ENCODE results near the gene TNFRSF4.

Gene TNFRSF4

DNA sequence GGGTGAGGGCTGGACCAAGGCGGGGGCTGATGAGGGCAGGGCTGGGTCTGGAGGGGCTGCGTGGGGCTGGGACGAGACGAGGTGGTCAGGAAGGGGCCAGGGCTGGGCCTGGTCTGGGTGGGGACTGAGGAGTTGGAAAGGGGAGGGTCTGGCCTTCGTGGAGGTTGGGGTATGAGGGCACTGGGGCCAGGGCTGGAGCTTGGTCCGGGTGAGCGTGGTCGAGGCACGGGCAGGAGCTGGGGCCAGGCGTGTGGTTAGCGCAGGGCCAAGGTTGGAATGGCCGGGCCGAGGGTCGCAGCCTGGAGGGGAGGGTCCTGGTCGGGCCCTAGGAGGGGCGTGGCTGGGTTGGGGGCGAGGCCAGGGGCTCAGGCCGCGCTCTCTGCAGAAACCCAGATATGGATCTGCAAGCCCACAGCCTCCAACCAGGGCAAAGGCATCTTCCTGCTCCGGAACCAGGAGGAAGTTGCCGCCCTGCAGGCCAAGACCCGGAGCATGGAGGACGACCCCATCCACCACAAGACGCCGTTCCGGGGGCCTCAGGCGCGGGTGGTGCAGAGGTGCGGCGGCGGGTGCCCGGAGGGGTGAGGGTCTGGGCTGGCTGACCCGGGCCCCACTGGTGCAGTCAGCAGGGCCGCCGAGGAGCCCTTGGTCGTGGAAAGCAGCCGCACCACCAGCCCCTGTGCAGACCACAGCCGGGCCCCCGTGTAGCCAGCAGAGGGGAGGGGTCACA, 31.3 kb downstream of the TNFRSF4 start:
- Histone ChIP-seq H3K4me3 (IDR thresholded peaks at IDR 0.05; ENCODE audit: insufficient read depth, low read depth, low read length) (no peak overlapping the region), H2AFZ (ENCODE audit: low read depth) (no peak overlapping the region), H3K9ac (no peak overlapping the region), H3K79me2 (ENCODE audit: insufficient read depth, low read depth) (no peaks in the 10 kb centered on the region), H3K4me1 (ENCODE audit: low read depth, poor library complexity, severe bottlenecking) (no peaks in the 10 kb centered on the region), H3K4me2 (no peak overlapping the region), H3K27me3 (ENCODE audit: insufficient read depth, low read depth) (peaks cover 89% of the 10 kb centered on the region), H3K36me3 (ENCODE audit: insufficient read depth) (no peaks in the 10 kb centered on the region), H4K20me1 (ENCODE audit: insufficient read depth) (no peaks in the 10 kb centered on the region), H3K27ac (no peak overlapping the region)
- TF ChIP-seq, protein P1, sequence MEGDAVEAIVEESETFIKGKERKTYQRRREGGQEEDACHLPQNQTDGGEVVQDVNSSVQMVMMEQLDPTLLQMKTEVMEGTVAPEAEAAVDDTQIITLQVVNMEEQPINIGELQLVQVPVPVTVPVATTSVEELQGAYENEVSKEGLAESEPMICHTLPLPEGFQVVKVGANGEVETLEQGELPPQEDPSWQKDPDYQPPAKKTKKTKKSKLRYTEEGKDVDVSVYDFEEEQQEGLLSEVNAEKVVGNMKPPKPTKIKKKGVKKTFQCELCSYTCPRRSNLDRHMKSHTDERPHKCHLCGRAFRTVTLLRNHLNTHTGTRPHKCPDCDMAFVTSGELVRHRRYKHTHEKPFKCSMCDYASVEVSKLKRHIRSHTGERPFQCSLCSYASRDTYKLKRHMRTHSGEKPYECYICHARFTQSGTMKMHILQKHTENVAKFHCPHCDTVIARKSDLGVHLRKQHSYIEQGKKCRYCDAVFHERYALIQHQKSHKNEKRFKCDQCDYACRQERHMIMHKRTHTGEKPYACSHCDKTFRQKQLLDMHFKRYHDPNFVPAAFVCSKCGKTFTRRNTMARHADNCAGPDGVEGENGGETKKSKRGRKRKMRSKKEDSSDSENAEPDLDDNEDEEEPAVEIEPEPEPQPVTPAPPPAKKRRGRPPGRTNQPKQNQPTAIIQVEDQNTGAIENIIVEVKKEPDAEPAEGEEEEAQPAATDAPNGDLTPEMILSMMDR (conservative IDR thresholded peaks at IDR 0.05; ENCODE audit: low read depth, low read length): no peak

DNA sequence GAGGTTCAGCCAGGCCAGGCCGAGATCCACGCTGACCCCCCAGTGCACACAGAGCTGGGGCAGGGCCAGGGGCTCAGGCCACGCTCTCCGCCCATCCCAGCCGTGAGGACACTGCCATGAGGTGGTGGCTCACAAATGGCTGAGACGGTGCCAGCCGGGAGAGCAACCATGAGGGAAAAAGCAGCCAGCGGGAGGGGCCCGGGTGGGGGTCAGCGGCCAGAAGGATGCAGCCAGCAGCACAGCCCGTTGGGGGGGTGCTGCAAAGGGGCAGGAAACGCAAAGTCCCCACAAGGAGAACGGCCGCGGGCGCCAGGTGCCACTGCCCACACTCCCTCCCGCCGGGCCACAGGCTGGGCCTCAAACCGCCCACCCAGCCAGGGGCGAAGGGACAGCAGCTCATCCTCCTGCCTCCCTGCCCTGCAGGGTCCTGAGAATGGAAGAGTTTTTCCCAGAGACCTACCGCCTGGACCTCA, 32.0 kb downstream of the TNFRSF4 start:
- TF ChIP-seq, protein P1 (conservative IDR thresholded peaks at IDR 0.05; ENCODE audit: low read depth, low read length): no peak
- H3K27me3 ChIP-seq (ENCODE audit: insufficient read depth, low read depth): peaks cover 90% of the 10 kb centered on the region

DNA sequence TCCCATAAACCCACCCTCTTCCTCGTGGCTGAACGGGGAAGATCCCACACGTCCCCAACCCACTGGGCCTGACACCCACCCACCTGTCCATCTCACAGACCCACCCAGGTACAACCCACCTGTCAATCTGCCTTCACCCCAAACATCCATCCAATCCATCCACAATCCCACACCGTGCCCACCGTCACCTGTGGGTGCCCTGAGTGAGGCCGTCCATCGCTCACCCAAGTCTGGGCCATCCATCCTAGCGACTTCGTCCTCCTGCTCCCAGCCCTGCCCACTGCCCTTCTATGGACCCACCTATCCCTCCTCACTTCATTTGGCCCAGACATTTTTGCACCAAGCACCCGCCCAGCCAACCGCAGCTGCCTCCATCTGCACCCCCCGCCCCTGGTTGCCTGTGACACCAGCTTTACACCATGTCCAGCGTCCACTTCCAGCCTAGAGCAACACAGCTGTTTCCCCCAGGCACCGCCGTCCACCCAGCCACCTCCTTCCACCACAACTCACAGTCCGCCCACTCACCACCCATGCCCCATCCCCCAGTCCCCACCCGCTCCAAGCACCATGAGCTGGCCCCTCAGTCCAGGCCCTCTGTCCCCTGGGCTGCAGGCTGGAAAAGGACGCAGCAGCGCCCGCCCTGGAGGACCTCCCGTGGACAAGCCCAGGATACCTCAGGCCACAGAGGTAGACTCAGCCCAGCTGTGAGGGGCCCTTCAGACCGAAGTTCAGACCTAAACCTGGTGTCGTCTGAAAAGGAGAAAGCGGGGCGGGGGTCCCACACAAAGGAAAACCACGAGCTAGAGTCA, 32.6 kb downstream of the TNFRSF4 start:
- Histone ChIP-seq H3K4me3 (IDR thresholded peaks at IDR 0.05; ENCODE audit: insufficient read depth, low read depth, low read length) (no peak overlapping the region), H3K9ac (no peak overlapping the region), H3K27ac (no peak overlapping the region), H3K27me3 (ENCODE audit: insufficient read depth, low read depth) (peaks cover 92% of the 10 kb centered on the region), H3K4me1 (ENCODE audit: low read depth, poor library complexity, severe bottlenecking) (no peaks in the 10 kb centered on the region), H4K20me1 (ENCODE audit: insufficient read depth) (no peaks in the 10 kb centered on the region), H3K79me2 (ENCODE audit: insufficient read depth, low read depth) (no peaks in the 10 kb centered on the region), H3K36me3 (ENCODE audit: insufficient read depth) (no peaks in the 10 kb centered on the region), H2AFZ (ENCODE audit: low read depth) (no peak overlapping the region), H3K4me2 (no peak overlapping the region)
- TF ChIP-seq, protein P1 (conservative IDR thresholded peaks at IDR 0.05; ENCODE audit: low read depth, low read length): no peak

More for the DNA sequence above, 32.0 kb downstream of the TNFRSF4 start:
- Histone ChIP-seq H3K27ac (no peak overlapping the region), H3K4me2 (no peak overlapping the region), H2AFZ (ENCODE audit: low read depth) (no peak overlapping the region), H4K20me1 (ENCODE audit: insufficient read depth) (no peaks in the 10 kb centered on the region), H3K79me2 (ENCODE audit: insufficient read depth, low read depth) (no peaks in the 10 kb centered on the region), H3K4me3 (IDR thresholded peaks at IDR 0.05; ENCODE audit: insufficient read depth, low read depth, low read length) (no peak overlapping the region), H3K36me3 (ENCODE audit: insufficient read depth) (no peaks in the 10 kb centered on the region), H3K4me1 (ENCODE audit: low read depth, poor library complexity, severe bottlenecking) (no peaks in the 10 kb centered on the region), H3K9ac (no peak overlapping the region)

DNA sequence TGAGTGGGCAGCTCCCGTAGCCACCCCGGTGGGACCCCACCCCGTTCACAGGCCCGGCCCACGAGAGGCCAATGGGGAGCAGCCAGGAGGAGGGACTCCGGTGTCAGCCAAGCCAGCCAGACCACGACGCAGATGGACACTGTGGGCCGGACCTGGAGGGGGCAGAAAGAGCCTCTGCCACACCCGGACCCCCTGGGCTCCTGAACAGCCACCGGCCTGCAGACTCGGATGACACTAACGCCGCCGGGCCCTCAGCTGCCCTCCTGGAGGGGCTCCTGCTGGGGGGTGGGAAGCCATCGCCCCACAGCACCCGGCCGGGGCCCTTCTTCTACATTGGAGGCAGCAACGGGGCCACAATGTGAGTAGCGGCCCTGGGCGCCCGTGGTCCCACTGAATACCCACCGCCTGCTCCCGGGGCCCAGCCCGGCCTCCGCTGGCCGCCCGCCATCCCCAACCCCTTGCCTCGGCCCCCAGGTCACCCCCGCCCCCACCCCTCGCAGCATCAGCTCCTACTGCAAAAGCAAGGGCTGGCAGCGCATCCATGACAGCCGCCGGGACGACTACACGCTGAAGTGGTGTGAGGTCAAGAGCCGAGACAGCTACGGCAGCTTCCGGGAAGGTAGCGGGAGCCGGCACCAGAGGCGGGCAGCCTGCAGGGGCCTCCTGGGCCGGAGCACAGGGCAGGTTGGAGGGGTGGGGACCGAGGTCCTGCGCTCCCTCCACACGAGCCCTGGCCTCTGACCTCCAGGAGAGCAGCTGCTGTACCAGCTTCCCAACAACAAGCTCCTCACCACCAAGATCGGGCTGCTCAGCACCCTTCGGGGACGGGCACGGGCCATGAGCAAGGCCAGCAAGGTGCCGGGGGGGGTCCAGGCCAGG, 33.7 kb downstream of the TNFRSF4 start:
- Histone ChIP-seq H3K4me2 (no peak overlapping the region), H3K79me2 (ENCODE audit: insufficient read depth, low read depth) (no peaks in the 10 kb centered on the region), H2AFZ (ENCODE audit: low read depth) (no peak overlapping the region), H3K4me1 (ENCODE audit: low read depth, poor library complexity, severe bottlenecking) (no peaks in the 10 kb centered on the region), H3K27ac (no peak overlapping the region), H4K20me1 (ENCODE audit: insufficient read depth) (no peaks in the 10 kb centered on the region), H3K27me3 (ENCODE audit: insufficient read depth, low read depth) (peaks cover 91% of the 10 kb centered on the region), H3K36me3 (ENCODE audit: insufficient read depth) (no peaks in the 10 kb centered on the region), H3K9ac (no peak overlapping the region), H3K4me3 (IDR thresholded peaks at IDR 0.05; ENCODE audit: insufficient read depth, low read depth, low read length) (no peak overlapping the region)
- TF ChIP-seq, protein P1 (conservative IDR thresholded peaks at IDR 0.05; ENCODE audit: low read depth, low read length): no peak

All from KMS-11 (cell line).